IMR-90 (cell line): ENCODE results near the gene NDUFC2. TPM values are rescaled to one million over a fixed set of nuclear protein-coding genes. Genes with fewer than 3 reads are reported as not detected.
"Not testable (repeated sequence)": the region's sequence is repeated elsewhere in the genome, so short reads cannot be mapped to it uniquely, and the experiment has no call there.

Experiments used
- ATAC-seq: fragments of 200-7000 bp; cut with Tn5 transposase; 2 replicates; pipeline ENCODE4 v1.9.1; 2020; ENCODE audit warnings: low read depth, mild to moderate bottlenecking, moderate library complexity
- BruUV-seq: library from RNA; stranded (reverse); fragments of 400-500 nt; replicated peaks from 2 replicates; lab custom pipeline; 2021; lab: Mats Ljungman, UMichigan
- CTCF ChIA-PET: fragments of 300-600 bp; formaldehyde crosslinking; extraction: SDS; loops from one replicate; lab custom pipeline; 2021; ENCODE audit warnings: antibody characterized with exemption; lab: Yijun Ruan, JAX
- POLR2A ChIA-PET: fragments of 300-600 bp; sonication (Branson Sonifier 250); formaldehyde crosslinking; loops from one replicate; lab custom pipeline; 2022; ENCODE audit warnings: antibody characterized with exemption; ENCODE audit not compliant: unreplicated experiment; lab: Charles Lee
- DNase-seq: peaks from one replicate; pipeline ENCODE4 v3.0.0; 2013
- H2AFZ ChIP-seq: replicated peaks from 2 replicates; pipeline ENCODE3; 2013; ENCODE audit warnings: low read length, mild to moderate bottlenecking; ENCODE audit not compliant: poor library complexity
- H2AK5ac ChIP-seq: 2 replicates; pipeline ENCODE4 v1.6.1; 2013; ENCODE audit warnings: low read depth, low read length, inconsistent platforms
- H2AK9ac ChIP-seq: replicated peaks from 2 replicates; pipeline ENCODE3; 2013; ENCODE audit warnings: mild to moderate bottlenecking, low read depth, low read length, moderate library complexity; ENCODE audit not compliant: poor library complexity
- H2BK120ac ChIP-seq: 2 replicates; pipeline ENCODE4 v1.6.1; 2013; ENCODE audit warnings: low read depth, low read length, inconsistent platforms
- H2BK15ac ChIP-seq: 3 replicates; pipeline ENCODE4 v1.6.1; 2013; ENCODE audit warnings: low read depth, low read length, inconsistent platforms
- H2BK20ac ChIP-seq: 2 replicates; pipeline ENCODE4 v1.6.1; 2013; ENCODE audit warnings: low read depth, mild to moderate bottlenecking, inconsistent platforms, low read length, moderate library complexity
- H2BK5ac ChIP-seq: 2 replicates; pipeline ENCODE4 v1.6.1; 2013; ENCODE audit warnings: mild to moderate bottlenecking, low read depth, low read length, inconsistent platforms; ENCODE audit not compliant: poor library complexity, severe bottlenecking
- H3K14ac ChIP-seq: replicated peaks from 2 replicates; pipeline ENCODE4 v1.6.1; 2013; ENCODE audit warnings: low read depth, low read length, inconsistent platforms
- H3K18ac ChIP-seq: 2 replicates; pipeline ENCODE4 v1.6.1; 2013; ENCODE audit warnings: low read depth, low read length, control low read depth
- H3K23ac ChIP-seq: 2 replicates; pipeline ENCODE4 v1.6.1; 2013; ENCODE audit warnings: low read depth, low read length, inconsistent platforms
- H3K27ac ChIP-seq: 2 replicates; pipeline ENCODE4 v1.5.1; 2013; ENCODE audit warnings: mild to moderate bottlenecking, control low read depth, low read length; ENCODE audit not compliant: insufficient read depth
- H3K27me3 ChIP-seq: 2 replicates; pipeline ENCODE4 v1.6.1; 2013; ENCODE audit warnings: low read length; ENCODE audit not compliant: control insufficient read depth, insufficient read depth
- H3K36me3 ChIP-seq: 2 replicates; pipeline ENCODE4 v1.6.1; 2013; ENCODE audit warnings: low read length, mixed read lengths; ENCODE audit not compliant: control insufficient read depth, insufficient read depth
- H3K4ac ChIP-seq: 2 replicates; pipeline ENCODE4 v1.6.1; 2013; ENCODE audit warnings: low read depth, low read length, inconsistent platforms
- H3K4me1 ChIP-seq: 2 replicates; pipeline ENCODE4 v1.6.1; 2013; ENCODE audit warnings: low read length, mixed read lengths; ENCODE audit not compliant: control insufficient read depth, insufficient read depth
- H3K4me2 ChIP-seq: 2 replicates; pipeline ENCODE4 v1.6.1; 2013; ENCODE audit warnings: low read depth, mild to moderate bottlenecking, control low read depth, low read length, moderate library complexity
- H3K4me3 ChIP-seq: 2 replicates; pipeline ENCODE4 v1.5.1; 2013; ENCODE audit warnings: low read depth, mild to moderate bottlenecking, control low read depth, low read length, moderate library complexity; ENCODE audit not compliant: insufficient read depth
- H3K56ac ChIP-seq: 2 replicates; pipeline ENCODE4 v1.6.1; 2013; ENCODE audit warnings: low read length, inconsistent platforms; ENCODE audit not compliant: insufficient read depth; ENCODE audit errors: extremely low read depth
- H3K79me1 ChIP-seq, 2 experiments: 2 replicates each; pipeline ENCODE4 v1.6.1; 2013; ENCODE audit warnings: low read length in 2 of 2, inconsistent platforms in 1 of 2, low read depth in 1 of 2
- H3K9ac ChIP-seq: 2 replicates; pipeline ENCODE4 v1.6.1; 2013; ENCODE audit warnings: low read depth, low read length, control low read depth
- H3K9me1 ChIP-seq: 2 replicates; pipeline ENCODE4 v1.6.1; 2013; ENCODE audit warnings: low read length, inconsistent platforms; ENCODE audit not compliant: insufficient read depth
- H3K9me3 ChIP-seq: 2 replicates; pipeline ENCODE4 v1.6.1; 2013; ENCODE audit warnings: low read length; ENCODE audit not compliant: control insufficient read depth, insufficient read depth
- H4K20me1 ChIP-seq: 2 replicates; pipeline ENCODE4 v1.6.1; 2013; ENCODE audit warnings: low read length, inconsistent platforms; ENCODE audit not compliant: insufficient read depth
- H4K5ac ChIP-seq: 2 replicates; pipeline ENCODE4 v1.6.1; 2013; ENCODE audit warnings: mild to moderate bottlenecking, low read depth, low read length, control low read depth
- H4K8ac ChIP-seq, 2 experiments: 2 replicates each; pipeline ENCODE4 v1.6.1; 2013; ENCODE audit warnings: low read depth in 2 of 2, low read length in 2 of 2, control low read depth in 1 of 2, inconsistent platforms in 1 of 2
- H4K91ac ChIP-seq: 2 replicates; pipeline ENCODE4 v1.6.1; 2013; ENCODE audit warnings: low read depth, low read length, inconsistent platforms; ENCODE audit not compliant: insufficient read depth
- WGBS, 2 experiments: methylation state at CpG; one replicate each; pipeline versions ENCODE4 v1.1.5 to v1.1.7; 2013; ENCODE audit warnings: missing lambda C conversion rate in 2 of 2; ENCODE audit not compliant: insufficient read length in 1 of 2; ENCODE audit errors: extremely low coverage in 2 of 2; 5-methylcytosine and 5-hydroxymethylcytosine counted together
- dilution Hi-C: fragments of 300-500 bp; cut with HindIII; formaldehyde crosslinking; loops from one replicate; pipeline ENCODE4 v1.14.3; 2018; ENCODE audit warnings: low sequenced_read_pairs; ENCODE audit not compliant: unreplicated experiment
- in situ Hi-C: fragments of 300-500 bp; cut with MboI; formaldehyde crosslinking; loops from 3 replicates; pipeline ENCODE4 v1.14.3; 2019; ENCODE audit warnings: low sequenced_read_pairs, inconsistent platforms, mixed read lengths
- intact Hi-C: fragments of 100-400 bp; cut with micrococcal nuclease; formaldehyde crosslinking; loops from 2 replicates; pipeline ENCODE4 v1.10.0; 2022
- polyA plus RNA-seq, 3 experiments: library from polyadenylated mRNA; depleted of rRNA; stranded (reverse); fragments of >200 nt; gene quantifications; 2 replicates each; pipeline ENCODE4 v1.2.3, GENCODE V29; 2012; ENCODE audit warnings: low replicate concordance in 1 of 3
- total RNA-seq: library from RNA; depleted of rRNA; stranded (reverse); fragments of >200 nt; gene quantifications from 2 replicates; pipeline ENCODE4 v1.2.3, GENCODE V29; 2012

The NDUFC2 gene
- total and polyA plus RNA-seq, 2 of the 4 experiments (the other 2 are of a cell fraction) = 146 to 340 TPM

DNA sequence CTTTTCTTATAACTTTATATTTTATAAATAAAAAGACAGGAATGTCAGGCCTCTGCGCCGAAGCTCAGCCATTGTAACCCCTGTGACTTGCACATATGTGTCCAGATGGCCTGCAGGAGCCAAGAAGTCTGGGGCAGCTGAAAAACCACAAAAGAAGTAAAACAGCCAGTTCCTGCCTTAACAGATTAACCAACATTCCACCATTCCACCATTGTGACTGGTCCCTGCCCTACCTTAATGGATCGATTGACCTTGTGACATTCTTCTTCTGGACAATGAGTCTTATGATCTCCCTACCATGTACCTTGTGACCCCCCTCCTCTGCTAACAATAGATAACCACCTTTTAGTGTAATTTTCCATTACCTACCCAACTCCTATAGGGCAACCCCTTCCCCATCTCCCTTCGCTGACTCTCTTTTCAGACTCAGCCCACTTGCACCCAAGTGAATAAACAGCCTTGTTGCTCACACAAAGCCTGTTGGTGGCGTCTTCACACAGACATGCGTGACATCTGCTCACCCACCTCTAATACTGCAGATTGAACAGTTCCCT lies 6.9 kb upstream of the NDUFC2 start:
- in situ Hi-C loops, H3K27ac ChIP-seq, H2AK9ac ChIP-seq, H3K36me3 ChIP-seq, H3K4me3 ChIP-seq, H4K91ac ChIP-seq, H2BK5ac ChIP-seq, H4K20me1 ChIP-seq, H2AK5ac ChIP-seq, H3K23ac ChIP-seq, H3K27me3 ChIP-seq, H3K9ac ChIP-seq, DNase-seq, intact Hi-C loops, H2BK15ac ChIP-seq, ATAC-seq, H4K5ac ChIP-seq, H3K9me3 ChIP-seq, H3K56ac ChIP-seq, POLR2A ChIA-PET, H4K8ac ChIP-seq, H3K79me1 ChIP-seq, H3K4me2 ChIP-seq, H2BK20ac ChIP-seq, H2BK120ac ChIP-seq, H3K9me1 ChIP-seq, H3K4ac ChIP-seq, H3K14ac ChIP-seq, BruUV-seq, H3K4me1 ChIP-seq, H3K18ac ChIP-seq, dilution Hi-C loops, H2AFZ ChIP-seq: not testable (repeated sequence)
- CTCF ChIA-PET = interaction anchor here (0.9 kb wide), 1 partner anchor 40 kb away, joined by 3 read pairs; no protein-coding TSS in a partner anchor
- WGBS, 2 experiments = 100% methylated on average over 1 of the region's 6 CpGs; no CpG with 5 or more reads in 1 of the 2 experiments
